ENCODE results near the gene KANSL1.

GRCh38 chr17:46160169-46160568, 33.1 kb downstream of the KANSL1 start:
- TF ChIP-seq POLR2A (IDR thresholded peaks at IDR 0.05; ENCODE audit: low read depth, low read length) = no peak
- no peak for TF ChIP-seq POLR2AphosphoS5 (IDR thresholded peaks at IDR 0.05; ENCODE audit: low read depth, low read length)
- TF ChIP-seq TAF1 (IDR thresholded peaks at IDR 0.05; ENCODE audit: borderline replicate concordance, low read depth, low read length) = no peak
